ENCODE results near the gene OTOG.

Gene OTOG

GRCh38 chr11:17643506-17644405 lies 96.7 kb downstream of the OTOG start:
- no peak for DNase-seq (ENCODE audit: extremely low read depth in 1 of 2, low read depth in 1 of 2)

DNA sequence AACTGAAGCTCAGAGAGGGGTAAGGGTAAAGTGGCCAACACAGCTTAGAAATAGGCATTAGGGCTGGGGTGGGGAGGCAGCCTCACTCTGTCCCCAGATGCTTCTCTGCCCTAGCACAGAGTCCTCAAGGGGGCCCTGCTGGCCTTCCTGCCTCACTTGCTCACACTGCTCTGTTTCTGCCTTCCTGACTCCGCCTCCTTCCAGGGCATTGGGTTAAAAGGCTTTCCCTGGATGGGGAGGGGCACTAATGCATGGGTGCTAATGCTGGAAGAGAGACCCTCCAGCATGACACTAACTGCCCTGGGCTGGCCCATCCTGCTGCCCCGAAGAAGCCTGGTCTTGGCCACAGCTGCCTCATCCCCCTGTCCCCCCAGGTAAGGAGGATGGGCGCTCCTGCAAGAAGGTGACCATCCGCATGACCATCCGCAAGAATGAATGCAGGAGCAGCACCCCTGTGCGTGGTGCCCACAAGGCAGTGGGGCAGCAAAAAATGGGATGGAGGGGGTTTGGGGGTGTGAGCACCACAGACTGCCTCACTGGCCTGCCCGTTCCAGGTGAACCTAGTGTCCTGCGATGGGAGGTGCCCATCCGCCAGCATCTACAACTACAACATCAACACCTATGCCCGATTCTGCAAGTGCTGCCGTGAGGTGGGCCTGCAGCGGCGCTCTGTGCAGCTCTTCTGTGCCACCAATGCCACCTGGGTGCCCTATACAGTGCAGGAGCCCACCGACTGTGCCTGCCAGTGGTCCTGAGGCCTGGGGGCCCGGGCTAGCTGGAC lies 98.3 kb downstream of the OTOG start:
- DNase-seq (ENCODE audit: extremely low read depth in 1 of 2, low read depth in 1 of 2), result no peak

DNA sequence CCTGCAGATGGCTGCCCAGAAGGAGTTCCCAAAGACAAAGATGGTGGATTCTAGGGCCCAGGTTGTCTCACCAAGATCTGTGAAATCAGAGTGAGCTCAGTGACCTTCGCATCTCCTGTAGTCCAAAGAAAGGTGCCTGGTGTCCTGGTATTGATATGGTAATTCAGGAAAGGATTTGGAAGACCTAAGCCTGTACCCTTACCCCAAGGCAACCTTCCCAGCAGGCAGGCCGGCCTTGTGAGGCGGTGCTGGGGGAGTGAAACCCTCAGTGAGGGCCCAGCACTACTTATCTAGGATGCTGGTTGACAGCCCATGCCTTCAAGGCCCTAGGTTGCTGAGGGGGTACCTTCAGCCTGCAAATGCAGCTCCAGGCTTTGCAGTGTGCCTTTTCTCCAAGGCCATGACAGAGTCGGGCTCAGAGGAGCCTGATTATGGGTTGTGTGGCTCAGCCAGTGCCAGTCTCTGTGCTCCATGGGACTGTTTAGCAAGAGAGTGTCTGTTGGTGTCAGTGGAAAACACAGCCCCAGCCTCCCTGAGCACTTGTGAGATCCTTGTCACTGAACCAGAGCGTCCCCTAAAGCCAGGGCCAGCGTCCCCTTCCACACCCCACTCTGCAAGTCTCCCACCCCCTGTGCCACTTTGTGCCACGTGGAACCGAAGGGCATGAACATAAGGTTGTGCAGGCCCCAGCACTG lies 99.5 kb downstream of the OTOG start:
- DNase-seq (ENCODE audit: extremely low read depth in 1 of 2, low read depth in 1 of 2), result no peak

GRCh38 chr11:17648528-17648927 lies 101.5 kb downstream of the OTOG start:
- DNase-seq (ENCODE audit: extremely low read depth in 1 of 2, low read depth in 1 of 2), result no peak

- no peak for DNase-seq (ENCODE audit: extremely low read depth in 1 of 2, low read depth in 1 of 2)
Measured at GRCh38 chr11:17649261-17649660, 102.2 kb downstream of the OTOG start.

GRCh38 chr11:17649696-17650095 lies 102.6 kb downstream of the OTOG start:
- DNase-seq (ENCODE audit: extremely low read depth in 1 of 2, low read depth in 1 of 2), result no peak

DNA sequence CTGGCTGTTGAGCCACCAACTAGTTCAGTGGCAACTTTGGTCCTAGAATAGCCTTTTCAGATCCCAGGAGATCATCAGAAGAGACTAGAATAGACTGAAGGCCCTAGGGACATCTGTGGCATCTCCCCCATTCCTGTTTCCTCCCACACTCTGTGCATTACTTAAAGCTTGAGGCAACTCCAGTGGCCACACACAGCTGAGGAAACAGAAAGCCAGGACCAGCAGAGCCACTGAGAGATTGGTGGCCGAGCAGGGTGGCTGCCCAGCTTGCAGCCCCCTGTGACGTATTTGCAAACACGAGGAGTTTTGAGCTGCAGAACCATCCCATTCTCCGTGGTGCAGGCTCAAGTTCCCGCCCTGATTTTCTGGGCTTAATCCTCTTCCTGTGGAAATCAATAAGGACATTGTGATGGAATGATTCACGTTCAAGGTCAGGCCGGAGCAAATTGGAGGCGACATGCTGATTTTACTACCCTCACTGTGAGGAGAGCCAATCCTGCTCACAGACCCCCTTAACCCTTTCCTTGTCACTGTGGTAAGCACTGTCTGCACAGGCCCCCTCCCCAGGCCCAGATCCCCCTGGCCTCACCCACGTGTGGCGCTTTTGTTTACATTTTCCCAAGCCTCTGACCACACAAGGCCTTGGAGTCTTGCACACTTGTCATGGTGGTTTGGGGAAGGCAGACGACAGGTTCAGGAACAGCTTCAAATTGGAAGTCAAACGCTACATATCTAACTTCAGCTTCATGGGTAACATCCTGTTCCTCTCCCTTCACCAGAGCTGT lies 103.3 kb downstream of the OTOG start:
- no peak for DNase-seq (ENCODE audit: extremely low read depth in 1 of 2, low read depth in 1 of 2)

DNA sequence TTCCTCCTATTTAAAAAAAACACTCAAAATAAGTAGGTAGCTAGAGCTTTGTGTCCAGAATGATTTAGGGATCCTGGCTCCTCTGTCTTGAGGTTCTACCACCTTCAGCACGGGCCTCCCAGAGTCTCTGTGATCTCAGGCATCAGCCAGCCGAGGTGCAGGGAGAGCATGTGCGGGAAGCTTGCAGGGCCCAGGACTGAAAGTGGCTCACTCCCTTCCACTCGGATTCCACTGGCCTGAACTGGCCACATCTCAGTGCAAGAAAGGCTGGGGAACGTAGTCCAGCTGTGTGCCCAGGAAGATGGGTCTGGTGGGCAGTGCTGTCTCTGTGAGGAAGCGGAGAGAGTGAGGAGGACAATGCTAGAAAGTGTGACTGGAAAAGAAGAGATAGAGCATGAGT lies 104.0 kb downstream of the OTOG start:
- no peak for DNase-seq (ENCODE audit: extremely low read depth in 1 of 2, low read depth in 1 of 2)

DNA sequence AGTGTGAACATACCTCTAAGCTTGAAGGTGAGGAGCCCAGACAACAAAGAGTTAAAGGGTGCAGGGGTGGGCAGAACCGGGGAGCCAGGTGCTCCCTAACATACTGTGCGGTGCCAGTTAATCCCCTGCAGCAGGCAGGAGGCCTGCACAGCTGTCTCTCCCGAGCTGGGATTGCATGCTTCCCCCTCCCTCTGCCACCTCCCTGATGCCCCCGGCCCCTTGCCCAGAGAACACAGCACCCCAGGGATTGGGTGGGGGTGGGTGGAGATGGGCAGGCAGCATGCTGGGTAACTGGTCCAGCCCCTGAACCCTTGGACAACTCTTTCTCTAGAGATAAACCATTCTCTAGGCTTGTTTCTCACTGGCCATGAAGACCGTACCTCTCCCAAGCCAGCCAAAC lies 104.6 kb downstream of the OTOG start:
- DNase-seq (ENCODE audit: extremely low read depth in 1 of 2, low read depth in 1 of 2), result no peak

- no peak for DNase-seq (ENCODE audit: extremely low read depth in 1 of 2, low read depth in 1 of 2)
Measured at GRCh38 chr11:17652556-17652955, 105.5 kb downstream of the OTOG start.

- no peak for DNase-seq (ENCODE audit: extremely low read depth in 1 of 2, low read depth in 1 of 2)
Measured at GRCh38 chr11:17653611-17654010, 106.6 kb downstream of the OTOG start.

GRCh38 chr11:17655682-17656081 lies 108.6 kb downstream of the OTOG start:
- DNase-seq (ENCODE audit: extremely low read depth in 1 of 2, low read depth in 1 of 2), result no peak

GRCh38 chr11:17658211-17658610 lies 111.2 kb downstream of the OTOG start:
- DNase-seq (ENCODE audit: extremely low read depth in 1 of 2, low read depth in 1 of 2), result no peak

- no peak for DNase-seq (ENCODE audit: extremely low read depth in 1 of 2, low read depth in 1 of 2)
Measured at GRCh38 chr11:17668166-17668565, 121.1 kb downstream of the OTOG start.

DNA sequence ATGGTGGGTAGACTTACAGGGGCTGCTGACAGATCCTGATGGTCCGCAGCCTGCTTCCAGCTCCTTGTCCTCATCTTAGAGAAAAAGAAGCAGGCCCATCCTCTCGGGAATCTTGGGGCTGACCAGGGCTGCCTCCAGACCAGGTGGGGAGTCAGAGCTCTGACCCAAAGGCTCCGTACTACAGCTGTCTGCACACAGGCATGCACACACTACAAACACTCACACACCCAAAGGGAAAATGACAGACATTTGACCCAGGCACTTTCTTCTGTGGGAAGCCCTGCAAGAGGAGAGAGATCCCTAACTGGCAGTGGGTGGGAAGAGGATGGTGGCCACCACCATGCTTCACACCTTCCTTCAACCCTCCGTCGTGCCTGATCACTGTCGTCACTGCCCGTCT lies 125.4 kb downstream of the OTOG start:
- DNase-seq (ENCODE audit: extremely low read depth in 1 of 2, low read depth in 1 of 2), result no peak

GRCh38 chr11:17673951-17674350 lies 126.9 kb downstream of the OTOG start:
- no peak for DNase-seq (ENCODE audit: extremely low read depth in 1 of 2, low read depth in 1 of 2)

DNA sequence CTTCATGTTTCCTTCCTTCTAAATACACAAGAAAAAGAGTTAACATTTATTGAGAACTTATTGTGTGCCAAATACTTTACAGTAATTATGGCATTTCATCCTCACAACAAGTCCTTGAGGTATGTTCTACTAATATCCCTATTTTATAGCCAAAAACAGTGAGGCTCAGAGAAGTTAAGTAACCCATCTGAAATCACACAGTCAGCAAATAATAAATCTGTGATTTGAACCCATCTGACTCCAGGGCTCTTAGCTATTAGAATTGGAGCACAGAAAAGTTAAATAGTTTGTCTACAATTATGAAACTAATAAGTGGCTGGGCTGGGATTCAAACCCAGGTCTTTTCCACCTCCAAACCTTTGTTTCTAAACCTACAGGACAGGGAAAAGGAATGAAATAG lies 135.8 kb downstream of the OTOG start:
- DNase-seq (ENCODE audit: extremely low read depth in 1 of 2, low read depth in 1 of 2), result no peak

DNA sequence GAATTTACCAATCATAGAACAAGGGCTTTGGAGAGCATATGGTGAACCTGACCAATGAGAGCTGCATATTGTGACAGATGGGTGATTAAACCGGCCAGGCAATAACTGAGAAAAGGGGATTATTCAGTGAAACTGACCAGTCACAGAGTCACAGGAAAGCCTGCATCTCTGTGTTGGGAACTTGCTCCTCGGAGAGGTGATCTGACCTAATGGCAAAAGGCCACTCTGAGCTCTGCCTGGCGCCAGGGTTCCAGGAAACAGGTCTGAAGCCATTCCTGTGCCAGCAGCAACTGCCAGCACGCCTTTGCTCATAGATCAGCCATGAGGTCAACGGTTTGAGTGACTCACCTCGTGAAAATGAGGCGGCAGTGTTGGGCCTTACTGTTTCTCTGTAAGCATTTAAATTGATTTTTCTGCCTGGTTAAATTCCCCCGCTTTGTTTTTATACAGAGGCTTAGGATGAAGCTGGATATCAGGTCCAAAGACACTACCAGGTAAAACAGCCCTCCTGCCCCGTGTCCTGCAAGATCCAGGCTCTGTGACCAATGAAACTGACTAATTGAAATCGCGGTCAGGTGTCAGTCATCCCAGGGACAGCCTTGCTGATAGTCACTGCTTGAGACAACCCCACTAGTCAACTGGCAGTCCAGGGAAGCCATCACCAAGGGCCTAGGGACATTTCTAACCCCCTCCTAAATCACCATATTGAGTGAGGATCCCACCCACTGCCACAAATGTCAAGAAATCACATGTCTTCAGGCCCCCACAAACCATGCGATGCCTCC lies 136.5 kb downstream of the OTOG start:
- no peak for DNase-seq (ENCODE audit: extremely low read depth in 1 of 2, low read depth in 1 of 2)

DNA sequence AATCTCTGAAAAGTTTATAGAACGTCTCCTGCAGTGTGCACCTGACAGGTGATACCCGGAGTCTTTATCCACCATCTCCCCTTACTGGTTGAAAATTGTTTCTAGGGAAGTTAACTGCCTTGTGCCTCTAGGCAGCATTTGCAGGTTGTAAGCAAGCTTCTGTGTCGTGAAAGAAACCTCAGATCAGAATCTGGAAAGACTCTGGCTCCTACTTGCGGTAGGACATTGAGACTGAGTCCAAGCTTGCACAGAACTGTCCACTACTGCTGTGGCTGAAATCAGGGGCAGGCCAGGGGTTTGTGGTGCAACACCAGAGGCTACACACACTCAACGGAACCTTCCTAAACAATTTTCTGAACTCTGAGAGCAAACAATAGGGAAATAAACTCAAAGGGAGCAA lies 137.5 kb downstream of the OTOG start:
- DNase-seq (ENCODE audit: extremely low read depth in 1 of 2, low read depth in 1 of 2), result no peak

All from stimulated activated CD8-positive, alpha-beta memory T cell treated with anti-CD3 and anti-CD28 coated beads, Interleukin-7, amount 100 ng/mL, for 48 hours (primary cell).